Left renal pelvis (tissue), 4 donors: ENCODE measurements around the gene MYRF. TPM values are rescaled to one million over a fixed set of nuclear protein-coding genes. Genes with fewer than 3 reads are reported as not detected.
A peak's percentile ranks its signal among the peaks of the same experiment; 100 is the strongest.

Experiments
- DNase-seq, 4 donors: peaks; one replicate each; pipeline ENCODE4 v3.0.0-alpha.2; 2013; ENCODE audit warnings: low read depth in 4 of 4, low spot score in 3 of 4
- polyA plus RNA-seq, 4 donors: library from polyadenylated mRNA; unstranded; fragments of 120-200 nt; gene quantifications; one replicate each; pipeline ENCODE4 v1.2.1, GENCODE V29; 2013; ENCODE audit not compliant: insufficient read length in 4 of 4

MYRF gene
- polyA plus RNA-seq, 4 donors = 7.9 to 26.7 (median 20.9) TPM

- no peak for DNase-seq
Observed at GRCh38 chr11:61814247-61814957, 62.0 kb downstream of the MYRF start.

GRCh38 chr11:61814958-61815789 lies 62.7 kb downstream of the MYRF start:
- DNase-seq = peak; percentile 81 to 87 (median 83)

DNA sequence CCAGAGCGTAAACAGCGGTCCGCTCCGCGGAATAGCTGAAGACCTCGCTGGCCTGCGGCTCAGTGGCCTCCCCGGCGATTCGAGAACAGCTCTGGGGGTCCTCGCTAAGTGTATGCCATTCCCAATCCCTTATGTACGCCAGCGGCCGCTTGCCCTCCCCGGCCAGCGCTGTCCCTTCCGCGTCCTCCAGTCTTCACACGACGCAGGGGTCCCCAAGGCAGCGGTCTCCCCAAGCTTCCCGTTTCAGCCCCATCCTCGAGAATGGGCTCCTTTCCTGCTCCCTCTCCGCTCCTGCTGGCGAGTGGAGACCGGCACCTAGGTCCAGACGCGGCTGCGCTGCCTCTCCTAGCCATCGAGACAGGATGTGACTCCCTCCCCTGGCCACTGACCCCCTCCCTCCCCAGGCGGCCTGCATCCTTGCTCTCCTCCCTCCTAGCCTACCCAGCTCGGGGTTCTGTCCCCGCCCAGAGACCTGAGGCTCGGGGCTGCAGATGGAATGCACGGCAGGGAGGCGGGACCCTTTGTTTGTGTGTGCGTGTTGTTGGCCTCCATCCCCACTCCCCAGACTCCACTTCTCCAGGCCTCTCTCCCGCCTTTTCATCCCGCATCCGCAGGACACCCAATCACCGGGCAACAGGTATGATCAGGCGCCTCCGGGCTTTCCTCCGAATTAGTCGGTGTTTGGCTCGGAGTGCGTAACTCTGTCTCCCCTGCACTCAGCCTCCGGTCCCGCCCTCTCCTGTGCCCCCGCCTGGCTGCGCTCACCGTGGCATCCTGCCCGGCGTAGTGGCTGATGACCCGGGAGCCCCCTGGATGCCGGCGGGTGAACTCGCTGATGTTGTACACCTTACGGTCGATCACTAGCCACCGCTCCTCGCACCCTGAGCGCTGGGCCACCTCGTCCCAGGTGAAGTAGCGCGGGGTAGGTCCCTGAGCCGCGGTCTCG lies 63.6 kb downstream of the MYRF start:
- peak in 1 of 4 donors; percentile 53 for DNase-seq

- peak; percentile 76 to 88 (median 80) for DNase-seq
Observed at GRCh38 chr11:61816736-61817455, 64.5 kb downstream of the MYRF start, which contains the start of gene FADS1. Gene FADS1, minus strand, starts transcription at chr11:61817003. Its CDS starts 74 bp downstream, at chr11:61816929.

DNA sequence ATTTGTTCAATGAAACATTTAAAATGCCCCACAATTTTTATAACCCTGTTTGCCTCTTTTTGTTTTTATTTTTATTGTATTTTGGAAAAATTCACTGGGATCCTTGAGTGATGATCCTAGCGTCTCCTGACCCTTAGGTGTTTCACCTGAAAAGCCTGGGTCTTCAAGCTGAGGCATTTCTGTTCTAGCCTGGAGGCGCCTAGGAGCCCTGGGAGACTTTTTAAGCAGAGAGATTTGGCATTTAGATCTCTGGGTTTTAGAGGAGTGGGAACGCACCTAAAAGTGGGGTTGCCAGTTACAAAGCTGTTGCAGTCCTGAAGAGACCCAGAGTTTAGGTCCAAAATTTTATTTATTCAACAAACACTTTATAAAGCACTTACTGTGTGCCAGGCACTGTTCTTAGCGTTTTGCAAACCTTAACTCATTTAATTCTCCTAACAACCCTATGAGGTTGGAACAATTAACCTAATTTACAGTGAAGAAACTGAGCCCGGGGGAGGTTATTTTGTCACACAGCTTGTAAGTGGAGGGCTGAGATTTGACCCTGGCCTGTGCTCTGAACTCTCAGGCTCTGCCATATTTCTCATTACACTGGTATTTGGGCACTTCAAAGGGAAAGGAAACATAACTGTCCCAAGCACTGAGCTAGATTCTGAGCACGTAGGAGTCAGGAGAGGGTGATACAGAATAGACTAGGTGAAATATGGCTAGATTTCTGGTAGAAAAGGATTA lies 65.2 kb downstream of the MYRF start:
- no peak for DNase-seq

DNA sequence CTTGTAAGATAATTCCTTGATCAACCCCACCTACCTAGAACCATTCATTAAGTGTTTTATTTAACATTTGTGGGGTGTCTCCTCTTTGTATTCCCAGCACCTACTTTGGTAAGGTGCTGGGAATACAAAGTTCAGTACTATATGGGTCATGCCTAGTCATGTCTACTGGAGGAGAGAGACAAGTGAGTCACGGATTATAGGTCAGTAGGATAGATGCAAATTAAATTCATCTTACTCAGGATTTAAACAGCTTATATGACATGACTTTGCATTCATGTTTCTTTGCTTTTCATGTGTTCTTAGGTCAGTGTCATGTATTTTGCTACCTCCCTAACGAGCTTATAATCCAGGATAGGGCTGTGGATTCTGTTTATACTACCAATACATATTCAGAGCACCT lies 67.7 kb downstream of the MYRF start:
- no peak for DNase-seq

GRCh38 chr11:61826930-61827570 lies 74.6 kb downstream of the MYRF start:
- peak in 1 of 4 donors; percentile 20 for DNase-seq

DNA sequence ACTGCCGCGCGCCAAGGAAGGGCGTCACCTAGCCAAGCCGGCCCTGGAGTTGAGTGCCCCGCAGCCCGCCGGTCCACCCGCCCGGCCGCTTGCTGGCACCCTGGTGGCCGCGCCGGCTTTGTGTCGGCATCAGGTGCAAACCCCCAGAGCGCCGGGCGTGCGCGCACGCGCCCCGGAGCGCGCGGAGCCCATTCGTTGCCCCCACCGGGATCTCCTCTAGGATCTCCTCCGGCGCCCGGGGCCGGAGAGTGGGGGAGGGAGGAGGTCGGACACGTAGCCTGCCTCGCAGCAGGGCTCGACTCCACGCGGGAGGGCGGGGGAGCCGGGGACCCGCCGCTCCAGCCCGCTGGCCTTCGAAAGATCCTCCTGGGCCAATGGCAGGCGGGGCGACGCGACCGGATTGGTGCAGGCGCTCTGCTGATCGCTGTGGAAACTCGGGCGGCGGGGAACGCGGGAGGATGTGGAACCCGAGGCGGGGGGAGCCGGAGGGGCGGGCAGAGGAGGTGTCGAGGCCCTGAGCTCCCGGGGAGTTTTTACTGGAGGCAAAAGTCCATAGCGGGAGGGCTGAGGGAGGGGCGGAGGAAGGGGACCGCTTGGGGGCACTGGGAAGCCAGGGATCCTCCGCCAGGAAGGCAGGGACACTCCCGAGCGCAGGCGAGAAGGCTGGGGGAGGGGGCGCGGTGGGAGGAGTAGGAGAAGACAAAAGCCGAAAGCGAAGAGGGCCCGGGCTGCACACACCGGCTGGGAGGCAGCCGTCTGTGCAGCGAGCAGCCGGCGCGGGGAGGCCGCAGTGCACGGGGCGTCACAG lies 75.3 kb downstream of the MYRF start, which contains the start of gene FADS2:
Gene FADS2 (plus strand): TSS at position 730 of the 808 bp plus-strand sequence. CDS start 91 bp downstream, outside the sequence.
- DNase-seq = peak in 3 of 4 donors; percentile 67 to 88 (median 74)

DNA sequence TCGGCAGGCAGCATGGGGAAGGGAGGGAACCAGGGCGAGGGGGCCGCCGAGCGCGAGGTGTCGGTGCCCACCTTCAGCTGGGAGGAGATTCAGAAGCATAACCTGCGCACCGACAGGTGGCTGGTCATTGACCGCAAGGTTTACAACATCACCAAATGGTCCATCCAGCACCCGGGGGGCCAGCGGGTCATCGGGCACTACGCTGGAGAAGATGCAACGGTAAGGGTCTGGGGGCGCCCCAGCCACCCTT lies 75.9 kb downstream of the MYRF start:
- DNase-seq = no peak

GRCh38 chr11:61828629-61829407 lies 76.4 kb downstream of the MYRF start:
- DNase-seq = peak in 1 of 4 donors; percentile 26

DNA sequence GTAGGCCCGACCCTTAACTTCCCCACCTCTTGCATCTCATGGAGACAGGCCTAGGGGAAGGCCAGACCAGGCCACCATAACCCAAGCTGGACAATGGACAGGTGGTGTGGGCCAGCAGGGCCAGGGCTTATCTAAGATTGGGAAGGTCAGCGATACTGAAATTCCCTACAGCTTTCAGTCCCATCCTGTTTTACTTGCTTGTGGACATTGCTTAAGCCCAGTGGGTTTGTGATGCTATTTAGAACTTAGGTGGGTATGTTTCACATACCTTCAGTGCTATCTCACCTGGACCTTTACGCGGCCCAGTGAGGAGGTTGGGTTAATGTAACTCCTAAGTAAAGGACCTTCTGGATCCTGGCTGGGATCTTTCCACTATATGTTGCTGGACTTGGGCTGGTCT lies 77.4 kb downstream of the MYRF start:
- no peak for DNase-seq

DNA sequence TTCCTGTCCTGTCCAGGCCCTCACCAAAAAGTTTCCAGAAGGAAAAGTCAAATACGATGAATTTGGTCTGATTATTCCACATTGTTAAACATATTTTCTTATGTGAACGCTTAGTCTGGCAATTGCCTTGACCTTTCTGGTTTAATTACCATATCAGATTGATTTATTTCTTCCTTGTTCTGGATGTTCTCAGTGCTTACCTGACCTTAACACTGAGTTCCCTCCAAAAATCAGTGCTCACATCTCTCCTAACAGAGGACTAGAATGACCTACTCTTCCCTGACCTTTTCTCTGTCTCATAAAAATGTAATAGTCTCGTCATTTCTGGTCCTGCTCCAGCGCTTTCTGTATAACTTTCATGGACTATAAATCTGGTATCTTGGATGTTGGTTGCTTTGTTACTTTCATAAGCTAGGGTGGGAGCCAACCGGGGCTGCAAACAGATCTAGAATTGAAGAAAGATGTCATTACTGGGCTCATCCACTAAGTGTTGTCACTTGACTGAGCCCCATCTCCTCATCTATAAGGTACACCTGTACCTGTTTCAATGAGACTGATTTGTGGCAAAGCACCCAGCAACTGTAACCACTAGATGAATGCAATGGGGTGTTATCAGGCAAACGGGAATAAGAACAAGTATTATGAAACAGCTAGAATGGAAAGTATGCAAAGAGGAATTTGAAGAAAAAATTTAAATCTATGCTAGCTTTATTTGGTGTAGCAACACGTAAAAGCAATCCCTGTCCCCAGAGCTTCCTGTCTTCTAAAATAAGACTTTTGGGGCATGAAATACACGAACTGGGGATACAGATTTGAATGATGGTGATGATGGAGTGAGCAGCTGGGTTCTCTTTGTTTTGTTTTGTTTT lies 78.0 kb downstream of the MYRF start:
- no peak for DNase-seq

DNA sequence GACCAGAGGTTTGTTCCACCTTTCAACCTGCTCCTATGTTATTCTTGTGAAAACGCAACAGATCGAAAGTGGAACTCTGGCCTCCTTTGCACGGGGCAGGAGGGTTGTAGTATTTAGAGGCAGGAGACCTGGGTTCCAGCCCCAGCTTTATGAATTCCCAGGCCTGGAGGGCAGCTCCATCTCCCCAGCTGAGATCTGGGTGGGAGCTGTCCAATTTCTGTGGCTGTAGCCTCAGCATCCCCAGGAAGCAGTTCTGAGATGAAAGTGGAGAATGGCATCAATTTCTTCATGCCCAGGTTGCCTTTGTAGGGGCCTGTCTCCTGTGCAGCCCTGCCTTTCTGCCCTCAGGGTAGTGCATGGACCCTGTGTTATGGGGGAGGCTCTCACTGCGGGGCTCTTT lies 79.8 kb downstream of the MYRF start:
- no peak for DNase-seq

DNA sequence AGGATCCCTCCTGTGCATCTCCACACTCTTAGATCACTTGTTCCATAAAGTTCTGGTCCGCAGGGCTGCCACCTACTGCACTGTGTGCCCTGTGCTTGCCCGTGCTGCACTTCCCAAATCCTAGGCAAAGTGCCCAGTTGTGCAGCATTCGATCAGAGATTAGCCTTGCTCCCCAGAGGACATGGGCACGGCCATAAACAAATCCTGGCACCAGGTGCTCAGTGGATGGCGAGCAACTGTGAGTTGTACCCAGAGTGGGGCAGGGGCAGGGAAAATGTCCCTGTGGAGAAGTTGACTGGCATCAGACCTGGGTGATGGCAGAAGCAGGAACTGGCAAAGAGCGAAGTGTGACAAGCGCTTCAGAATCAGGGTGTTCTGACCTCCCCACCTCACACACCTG lies 80.3 kb downstream of the MYRF start:
- DNase-seq = no peak

DNA sequence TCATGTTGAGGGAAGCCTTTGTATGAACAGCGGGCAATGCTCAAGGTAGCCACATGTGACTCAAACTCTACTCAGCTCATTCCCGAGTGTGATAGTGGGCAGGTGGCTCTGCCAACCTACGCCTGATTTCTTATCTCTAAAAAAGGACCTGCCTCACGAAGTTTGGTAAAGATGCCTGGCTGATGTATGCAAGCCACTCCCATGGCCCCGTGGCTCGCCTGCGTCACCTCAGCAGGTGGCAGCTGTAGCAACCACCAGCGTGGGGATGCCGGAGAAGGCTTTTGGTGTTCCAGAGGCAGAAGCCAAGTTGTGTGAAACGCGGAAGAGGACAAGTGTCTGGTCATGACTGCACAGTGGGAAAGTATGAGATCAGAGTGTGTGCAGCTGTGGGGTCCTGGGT lies 81.0 kb downstream of the MYRF start:
- DNase-seq = no peak

DNA sequence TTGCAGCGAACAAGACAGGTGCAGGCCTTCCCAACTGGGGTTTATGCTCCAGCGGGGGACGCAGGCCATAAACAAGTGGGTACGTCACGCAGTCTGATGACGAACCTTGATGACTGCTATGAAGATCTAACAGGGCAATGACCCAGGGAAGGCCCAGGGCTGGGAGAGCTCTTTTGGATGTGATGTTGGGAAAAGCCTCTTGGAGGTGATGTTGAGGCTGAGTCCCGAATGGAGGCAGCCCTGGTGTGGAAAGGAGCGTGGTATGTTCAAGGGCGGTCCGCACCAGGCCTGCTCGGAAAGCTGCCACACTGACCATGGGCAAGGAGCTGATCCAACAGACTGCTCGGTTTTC lies 81.5 kb downstream of the MYRF start:
- DNase-seq = no peak
